HepG2 (cell line): ENCODE data around the gene STAB2. TPM values are rescaled to one million over a fixed set of nuclear protein-coding genes. Genes with fewer than 3 reads are reported as not detected.

Experiments used
- ATAC-seq: fragments of 200-7000 bp; cut with Tn5 transposase; 3 replicates; pipeline ENCODE4 v1.9.1; 2020; ENCODE audit warnings: mild to moderate bottlenecking, moderate library complexity
- BruUV-seq: library from RNA; stranded (reverse); fragments of 400-500 nt; replicated peaks from 2 replicates; lab custom pipeline; 2021; lab: Mats Ljungman, UMichigan
- CTCF ChIA-PET: fragments of 300-600 bp; formaldehyde crosslinking; extraction: SDS; loops from one replicate; lab custom pipeline; 2021; ENCODE audit warnings: low total read pairs, inconsistent platforms, low intra/inter-chr PET ratio; lab: Yijun Ruan, JAX
- POLR2A ChIA-PET: fragments of 350-600 bp; sonication (Branson Sonifier 250); formaldehyde crosslinking; loops from one replicate; lab custom pipeline; 2020; ENCODE audit warnings: antibody characterized with exemption, inconsistent platforms; lab: Yijun Ruan, JAX
- DNase-seq: peaks from one replicate; pipeline ENCODE4 v3.0.0-alpha.2; 2015; ENCODE audit warnings: low spot score
- FAIRE-seq: peaks from 3 replicates; lab custom pipeline; 2011; peaks lifted over from hg19 to GRCh38; lab: Jason Lieb, UNC
- H2AFZ ChIP-seq: one replicate; pipeline ENCODE4 v1.6.1; 2011; ENCODE audit warnings: low read length, inconsistent platforms
- H3K27ac ChIP-seq: fragments of 300-600 bp; 3 replicates; pipeline ENCODE4 v1.8.0; 2011; ENCODE audit warnings: mixed run types, mild to moderate bottlenecking, mixed read lengths, low read length, inconsistent platforms; ENCODE audit not compliant: insufficient read depth; ENCODE audit errors: extremely low read length
- H3K27me3 ChIP-seq, 2 experiments: fragments of 200-600 bp in 1 of 2; 2 replicates in 1 of 2; 3 replicates in 1 of 2; pipeline versions ENCODE4 v1.6.0 to v1.8.0; 2011; ENCODE audit warnings: low read length in 2 of 2, mild to moderate bottlenecking in 2 of 2, moderate library complexity in 2 of 2, inconsistent platforms in 1 of 2; ENCODE audit not compliant: insufficient read depth in 2 of 2, control insufficient read depth in 1 of 2
- H3K36me3 ChIP-seq, 2 experiments: fragments of 200-600 bp in 1 of 2; replicated peaks in 1 of 2; 2 replicates in 1 of 2; 3 replicates in 1 of 2; pipeline versions ENCODE4 v1.5.1 to v1.8.0; 2011; ENCODE audit warnings: low read length in 2 of 2, inconsistent platforms in 1 of 2; ENCODE audit not compliant: insufficient read depth in 2 of 2, control insufficient read depth in 1 of 2
- H3K4me1 ChIP-seq: 2 replicates; pipeline ENCODE4 v1.5.1; 2012; ENCODE audit warnings: low read length, inconsistent platforms; ENCODE audit not compliant: insufficient read depth
- H3K4me2 ChIP-seq: 2 replicates; pipeline ENCODE4 v1.6.0; 2011; ENCODE audit warnings: low read depth, low read length, inconsistent platforms
- H3K4me3 ChIP-seq, 3 experiments: fragments of 200-600 bp in 1 of 3; sonication (generic), shearing (Covaris generic) in 1 of 3; replicated peaks in 1 of 3; 2 replicates each; pipeline ENCODE4 v1.5.1; 2011 to 2016; ENCODE audit warnings: low read length in 3 of 3, inconsistent platforms in 2 of 3, low read depth in 2 of 3, mild to moderate bottlenecking in 2 of 3, control low read depth in 1 of 3, mixed read lengths in 1 of 3; ENCODE audit not compliant: insufficient read depth in 1 of 3
- H3K79me2 ChIP-seq: one replicate; pipeline ENCODE4 v1.6.1; 2011; ENCODE audit warnings: low read length, inconsistent platforms; ENCODE audit not compliant: insufficient read depth
- H3K9ac ChIP-seq: 2 replicates; pipeline ENCODE4 v1.6.0; 2011; ENCODE audit warnings: mild to moderate bottlenecking, low read depth, low read length, inconsistent platforms; ENCODE audit not compliant: insufficient read depth
- H3K9me3 ChIP-seq: 2 replicates; pipeline ENCODE4 v1.5.1; 2012; ENCODE audit warnings: mild to moderate bottlenecking, low read length
- H4K20me1 ChIP-seq: 2 replicates; pipeline ENCODE4 v1.6.0; 2011; ENCODE audit warnings: inconsistent platforms, mild to moderate bottlenecking, low read length, moderate library complexity; ENCODE audit not compliant: insufficient read depth
- NR2F1 ChIP-seq, 2 experiments: fragments of 450-650 bp in 1 of 2; formaldehyde crosslinking in 1 of 2; IDR thresholded peaks; 2 replicates each; pipeline versions ENCODE4 v1.5.0 to v1.6.1; 2016 to 2020; ENCODE audit warnings: mild to moderate bottlenecking in 1 of 2, missing compliant biosample characterization in 1 of 2, missing genetic modification reagents in 1 of 2, moderate library complexity in 1 of 2
- PHF5A ChIP-seq: IDR thresholded peaks from one replicate; pipeline ENCODE4 v1.6.1; 2018; ENCODE audit warnings: low read depth, missing genetic modification reagents; ENCODE audit not compliant: unreplicated experiment
- ZFP36 ChIP-seq: fragments of 150-350 bp; IDR thresholded peaks from 2 replicates; pipeline ENCODE4 v1.6.1; 2018; ENCODE audit warnings: borderline replicate concordance, low read length, low read depth; ENCODE audit not compliant: partially characterized antibody
- ZNF224 ChIP-seq: sonication (generic); formaldehyde crosslinking; IDR thresholded peaks from 2 replicates; pipeline ENCODE4 v1.5.0; 2020; ENCODE audit warnings: mild to moderate bottlenecking, missing genetic modification reagents
- WGBS: methylation state at CpG from one replicate; pipeline ENCODE4 v1.1.6; 2017; ENCODE audit warnings: low lambda C conversion rate; 5-methylcytosine and 5-hydroxymethylcytosine counted together
- in situ Hi-C: cut with HindIII; loops from 2 replicates; pipeline ENCODE4 v1.10.0; 2017; ENCODE audit warnings: low pct_unique_long_range_greater_than_20kb; ENCODE audit not compliant: extremely low pct_ligation_motif_present
- intact Hi-C: fragments of 100-400 bp; cut with micrococcal nuclease; formaldehyde crosslinking; loops from one replicate; pipeline ENCODE4 v1.10.0; 2022; ENCODE audit not compliant: unreplicated experiment
- polyA plus RNA-seq, 8 experiments: library from polyadenylated mRNA; depleted of rRNA in 3 of 8; stranded (reverse) in 7 of 8; unstranded in 1 of 8; fragments of >200 nt; fragmentation: Illumina TruSeq in 4 of 8; extraction: Trizol in 4 of 8; gene quantifications; 2 replicates each; pipeline versions ENCODE4 v1.2.1 to v1.2.3, GENCODE V29; 2011 to 2016; ENCODE audit warnings: low read depth in 4 of 8, missing spikeins in 1 of 8, mixed read lengths in 1 of 8; ENCODE audit not compliant: insufficient read depth in 1 of 8
- total RNA-seq, 5 experiments: library from RNA; depleted of rRNA; stranded (reverse); fragments of >200 nt; fragmentation: Illumina TruSeq; extraction: Trizol; gene quantifications; 2 replicates each; pipeline ENCODE4 v1.2.3, GENCODE V29; 2016; ENCODE audit warnings: low read depth in 1 of 5
- TF ChIP-seq, protein P1 (sequence below): sonication (generic); formaldehyde crosslinking; IDR thresholded peaks from 2 replicates; pipeline ENCODE4 v1.8.0; 2022; ENCODE audit warnings: mild to moderate bottlenecking, missing genetic modification reagents, borderline replicate concordance

Gene STAB2
- total and polyA plus RNA-seq, 2 of the 13 experiments (the other 11 are each of a cell fraction or from before 2014, with no cell fraction given), result not detected

DNA sequence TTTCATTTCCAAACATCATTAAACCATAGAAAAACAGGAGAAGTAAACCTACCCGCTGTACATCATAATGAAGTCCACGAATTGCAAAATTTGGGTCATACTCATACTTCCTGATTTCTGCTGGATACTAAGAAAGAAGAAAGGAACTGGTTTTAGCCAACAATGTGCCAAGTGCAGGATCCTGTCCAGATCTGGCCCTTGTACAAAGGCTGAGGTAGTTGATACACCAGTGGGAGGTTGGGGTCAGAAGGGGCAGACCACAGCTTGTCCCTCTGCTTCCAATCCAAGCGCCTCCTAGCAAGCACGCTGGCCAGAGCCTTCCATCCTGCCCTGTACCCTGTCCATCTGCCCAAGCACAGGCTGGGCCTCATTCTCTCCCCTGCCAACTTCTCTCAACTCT is 219.7 kb downstream of the STAB2 start (continued):
- TF ChIP-seq, protein P1, sequence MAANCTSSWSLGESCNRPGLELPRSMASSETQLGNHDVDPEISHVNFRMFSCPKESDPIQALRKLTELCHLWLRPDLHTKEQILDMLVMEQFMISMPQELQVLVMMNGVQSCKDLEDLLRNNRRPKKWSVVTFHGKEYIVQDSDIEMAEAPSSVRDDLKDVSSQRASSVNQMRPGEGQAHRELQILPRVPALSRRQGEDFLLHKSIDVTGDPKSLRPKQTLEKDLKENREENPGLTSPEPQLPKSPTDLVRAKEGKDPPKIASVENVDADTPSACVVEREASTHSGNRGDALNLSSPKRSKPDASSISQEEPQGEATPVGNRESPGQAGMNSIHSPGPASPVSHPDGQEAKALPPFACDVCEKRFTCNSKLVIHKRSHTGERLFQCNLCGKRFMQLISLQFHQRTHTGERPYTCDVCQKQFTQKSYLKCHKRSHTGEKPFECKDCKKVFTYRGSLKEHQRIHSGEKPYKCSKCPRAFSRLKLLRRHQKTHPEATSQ, result no peak

DNA sequence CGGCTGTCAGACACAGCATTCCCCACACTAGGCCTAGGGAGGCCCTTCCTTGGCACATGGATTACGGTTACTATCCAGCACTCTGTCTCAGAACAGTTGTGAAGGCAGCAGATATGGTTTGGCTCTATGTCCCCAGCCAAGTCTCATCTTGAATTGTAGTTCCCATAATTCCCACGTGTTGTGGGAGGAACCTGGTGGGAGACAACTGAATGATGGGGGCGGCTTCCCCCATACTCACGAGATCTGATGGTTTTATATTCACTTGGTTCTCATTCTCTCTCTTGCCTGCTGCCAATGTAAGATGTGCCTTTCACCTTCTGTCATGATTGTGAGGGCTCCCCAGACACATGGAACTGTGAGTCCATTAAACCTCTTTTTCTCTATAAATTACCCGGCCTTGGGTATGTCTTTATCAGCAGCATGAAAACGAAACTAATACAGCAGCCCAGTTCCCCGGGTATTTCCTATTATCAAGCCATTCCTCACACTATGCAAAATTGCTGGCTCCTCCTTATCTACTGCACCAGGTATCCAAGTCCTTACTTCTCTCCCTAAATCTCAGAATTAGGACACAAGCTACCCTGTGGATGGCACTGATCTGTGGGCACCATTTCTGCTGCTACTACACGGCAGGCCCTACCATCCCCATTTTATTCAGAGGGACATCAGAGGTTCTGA is 220.6 kb downstream of the STAB2 start:
- ATAC-seq, result no peak
- H3K4me2 ChIP-seq, result no peak overlapping the region
- no peak for TF ChIP-seq PHF5A (CRISPR knock-in tag)
- TF ChIP-seq ZNF224 (CRISPR knock-in tag), result no peak
- no peak for TF ChIP-seq ZFP36
- TF ChIP-seq NR2F1 (CRISPR knock-in tag; IDR thresholded peaks at IDR 0.05), result no peak
- H4K20me1 ChIP-seq, result no peaks in the 10 kb centered on the region; the same call in 1 of the 2 replicates
- H3K27me3 ChIP-seq, result no peaks in the 10 kb centered on the region
- BruUV-seq, result no TSS peak
- intact Hi-C loops, result no loop called here
- DNase-seq, result no peak
- H3K79me2 ChIP-seq, result no peaks in the 10 kb centered on the region
- CTCF ChIA-PET, result no interaction called here
- 95% methylated on average over 8 of the region's 9 CpGs for WGBS
- peaks cover 13 to 15% of the 10 kb centered on the region in 2 experiments for H3K36me3 ChIP-seq
- in situ Hi-C loops, result no loop called here
- H3K9ac ChIP-seq, result no peak overlapping the region
- POLR2A ChIA-PET, result no interaction called here
- H3K9me3 ChIP-seq, result no peaks in the 10 kb centered on the region
- no peak overlapping the region for H3K4me3 ChIP-seq
- no peak for FAIRE-seq
- no peak overlapping the region for H2AFZ ChIP-seq
- peaks cover 31% of the 10 kb centered on the region for H3K4me1 ChIP-seq
- H3K27ac ChIP-seq, result no peak overlapping the region
